GM10847 (cell line): ENCODE measurements around the gene KDM6A.

Experiments used
- POLR2A ChIP-seq: IDR thresholded peaks from 2 replicates; pipeline ENCODE4 v1.6.1; 2011; ENCODE audit not compliant: insufficient read length; ENCODE audit errors: extremely low read depth

KDM6A gene

GRCh38 chrX:44978976-44979375 lies 106.0 kb downstream of the KDM6A start:
- TF ChIP-seq POLR2A, result no peak

- no peak for TF ChIP-seq POLR2A
These were observed 107.4 kb downstream of the KDM6A start for GRCh38 chrX:44980403-44980802.

GRCh38 chrX:44980883-44981282 lies 107.9 kb downstream of the KDM6A start:
- no peak for TF ChIP-seq POLR2A

- no peak for TF ChIP-seq POLR2A
These were observed 117.2 kb downstream of the KDM6A start for GRCh38 chrX:44989995-44990770.

- no peak for TF ChIP-seq POLR2A
These were observed 119.8 kb downstream of the KDM6A start for GRCh38 chrX:44992775-44993174.

- no peak for TF ChIP-seq POLR2A
These were observed 123.3 kb downstream of the KDM6A start for GRCh38 chrX:44996277-44996676.

- TF ChIP-seq POLR2A, result no peak
These were observed 124.4 kb downstream of the KDM6A start for GRCh38 chrX:44997282-44997812.

- TF ChIP-seq POLR2A, result no peak
These were observed 124.9 kb downstream of the KDM6A start for GRCh38 chrX:44997888-44998287.

GRCh38 chrX:45001048-45001447 lies 128.1 kb downstream of the KDM6A start:
- TF ChIP-seq POLR2A, result no peak

GRCh38 chrX:45003085-45003484 lies 130.1 kb downstream of the KDM6A start:
- TF ChIP-seq POLR2A, result no peak

GRCh38 chrX:45006002-45006800 lies 133.2 kb downstream of the KDM6A start:
- TF ChIP-seq POLR2A, result no peak

GRCh38 chrX:45007598-45007997 lies 134.6 kb downstream of the KDM6A start:
- TF ChIP-seq POLR2A, result no peak

- no peak for TF ChIP-seq POLR2A
These were observed 136.5 kb downstream of the KDM6A start for GRCh38 chrX:45009371-45010000.

- TF ChIP-seq POLR2A, result no peak
These were observed 138.1 kb downstream of the KDM6A start for GRCh38 chrX:45011131-45011530.

GRCh38 chrX:45011597-45011996 lies 138.6 kb downstream of the KDM6A start:
- TF ChIP-seq POLR2A, result no peak

GRCh38 chrX:45017946-45018345 lies 145.0 kb downstream of the KDM6A start:
- TF ChIP-seq POLR2A, result no peak

- no peak for TF ChIP-seq POLR2A
These were observed 149.2 kb downstream of the KDM6A start for GRCh38 chrX:45022150-45022549.
